Measurements from ENCODE around the gene SMPX.

The SMPX gene

DNA sequence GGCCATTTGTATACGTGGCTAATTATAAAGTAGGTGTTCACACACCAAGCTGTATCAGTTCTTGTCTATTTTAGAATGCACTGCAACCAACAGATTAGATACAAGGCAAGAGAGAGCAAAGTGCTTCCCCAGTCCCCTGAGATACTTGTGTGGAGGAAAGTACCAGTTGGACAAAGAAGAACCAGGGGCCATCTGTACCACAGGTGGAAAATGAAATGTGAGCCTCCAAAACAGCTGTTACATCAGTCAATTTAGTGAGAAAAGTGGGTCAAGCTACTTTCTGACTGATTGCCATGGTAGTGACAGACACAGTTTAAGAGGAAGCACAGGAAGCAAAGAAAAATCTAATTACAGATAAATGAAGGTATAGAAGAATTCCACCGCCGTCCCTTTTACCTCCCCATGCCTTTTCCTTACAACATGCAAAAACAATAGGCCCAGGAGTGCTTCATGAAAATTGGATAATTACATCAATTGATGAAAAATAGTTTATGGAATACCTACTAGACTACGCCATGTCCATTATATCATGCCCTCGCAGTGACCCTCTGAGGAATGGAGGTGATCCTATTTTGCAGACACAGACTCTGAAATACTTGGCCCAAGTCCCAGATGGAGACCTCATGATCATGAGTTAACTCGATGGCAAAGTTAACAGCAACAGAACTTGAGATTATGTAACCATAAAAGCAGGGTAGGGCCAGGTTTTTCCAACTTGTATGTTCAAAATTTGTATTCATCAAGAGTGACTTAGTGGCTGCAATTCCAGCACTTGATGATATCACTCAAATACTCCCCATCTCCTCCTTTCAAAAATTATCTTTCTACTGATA is 15.8 kb downstream of the SMPX start:
- no peak for DNase-seq

DNA sequence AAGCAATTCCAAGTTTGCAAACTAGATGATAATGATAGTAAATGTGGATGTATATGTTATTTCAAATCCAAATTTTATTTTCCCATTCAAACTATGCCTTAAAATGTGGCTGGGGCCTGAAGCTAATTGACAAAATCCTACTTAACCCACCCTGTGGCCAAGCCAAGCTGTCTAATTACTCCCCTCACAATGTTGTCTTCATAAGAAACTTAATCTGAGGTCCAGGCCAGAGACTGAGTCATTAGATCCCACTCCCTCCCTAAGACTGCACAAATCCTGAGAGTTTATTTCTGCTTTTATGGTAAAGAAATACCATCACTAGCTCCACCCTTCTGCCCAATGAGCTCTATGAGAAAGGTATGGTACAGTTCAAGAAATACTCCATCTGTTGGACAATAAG is 16.6 kb downstream of the SMPX start:
- no peak for DNase-seq

DNA sequence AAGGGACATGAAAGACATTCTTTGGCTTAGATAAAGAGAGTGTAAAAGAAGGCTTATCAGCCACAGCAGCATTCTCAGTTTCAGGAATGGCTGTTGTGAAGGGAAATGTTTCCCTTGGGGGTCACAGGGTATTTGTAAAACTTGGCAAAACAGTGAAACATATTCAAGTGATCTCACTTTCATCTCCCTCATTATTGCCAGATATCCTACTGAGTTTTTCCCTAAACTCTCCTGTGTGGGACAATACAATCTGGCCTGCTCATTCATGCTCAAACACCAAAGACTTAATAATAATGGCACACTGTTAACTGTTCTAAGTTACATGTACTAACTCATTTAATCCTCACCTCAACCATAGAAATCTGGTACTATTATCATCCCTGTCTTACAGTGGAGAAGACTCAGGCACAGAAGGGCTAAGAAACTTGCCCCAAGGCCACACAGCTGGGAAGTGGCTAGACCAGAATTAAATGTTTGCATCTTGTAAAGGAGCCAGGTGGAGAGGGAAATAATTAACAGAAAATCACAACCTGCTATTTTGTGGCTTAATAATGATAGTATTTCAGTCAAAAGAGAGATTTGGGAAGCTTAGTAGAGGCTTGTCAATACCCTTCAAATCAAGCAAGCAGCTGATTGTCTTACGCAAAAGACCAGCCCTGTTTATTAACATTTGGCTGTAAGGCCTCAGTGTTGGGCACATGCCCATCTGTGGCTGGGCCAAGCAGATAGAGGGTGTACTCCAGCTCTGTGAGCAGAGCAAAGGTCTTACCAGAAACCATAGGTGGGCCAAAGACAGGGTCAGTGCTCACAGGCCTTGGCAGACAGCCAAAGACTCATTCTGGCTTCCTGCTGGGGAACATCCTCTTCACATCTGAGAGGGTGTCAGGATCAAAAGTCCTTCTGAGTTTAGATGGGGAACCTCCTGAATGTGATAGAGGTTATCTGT is 17.3 kb downstream of the SMPX start:
- DNase-seq: no peak

DNA sequence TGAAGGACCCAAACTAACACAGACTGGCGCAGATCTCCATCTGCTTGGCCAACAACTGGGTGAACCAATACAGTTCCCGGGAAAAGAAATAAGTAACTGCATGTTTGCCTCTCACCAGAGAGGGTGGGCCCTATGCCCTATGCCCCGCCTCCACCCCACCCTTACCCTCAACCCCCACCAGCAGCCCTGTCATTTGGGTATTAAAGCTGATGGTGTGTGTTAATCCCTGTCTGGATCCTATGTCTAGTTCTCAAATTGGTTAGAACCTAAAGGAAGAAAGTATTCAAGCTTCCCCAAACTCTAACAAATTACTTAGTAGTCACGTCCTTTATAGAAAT is 19.0 kb downstream of the SMPX start:
- DNase-seq: no peak

DNA sequence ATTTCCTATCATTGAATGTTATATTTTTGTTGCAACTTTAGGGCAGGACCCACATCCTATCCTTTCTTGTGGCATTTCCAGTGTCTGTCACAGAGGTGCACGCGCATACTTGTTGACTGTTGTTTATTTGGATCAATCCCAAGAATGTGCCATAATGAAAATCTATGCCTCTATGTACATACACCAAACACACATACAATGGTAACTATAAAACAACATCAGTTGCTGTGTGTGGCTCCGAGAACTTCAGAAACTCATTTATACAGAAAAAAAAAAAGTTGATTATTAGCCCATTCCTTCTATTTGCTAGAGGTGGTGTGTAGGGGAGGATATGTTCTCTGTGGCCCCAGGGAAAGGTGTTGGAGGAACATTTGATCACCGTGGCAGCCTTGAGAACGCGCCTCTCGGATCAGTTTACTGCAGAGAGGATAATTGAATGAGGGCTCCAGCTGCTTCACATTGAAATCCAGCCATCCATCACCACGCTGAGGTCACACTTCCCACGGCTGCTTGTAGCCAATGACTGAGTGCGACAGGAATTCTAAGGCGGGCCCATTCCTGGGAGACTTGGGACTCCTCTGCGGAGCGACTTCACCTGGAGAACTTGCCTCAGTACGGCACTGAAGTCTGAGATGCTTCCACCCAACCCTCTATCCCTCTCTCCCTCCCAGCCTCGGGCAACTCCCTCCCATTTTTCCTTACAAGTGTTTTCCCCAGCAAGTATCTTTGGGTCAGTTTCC is 19.5 kb downstream of the SMPX start:
- DNase-seq: peak; percentile 62

DNA sequence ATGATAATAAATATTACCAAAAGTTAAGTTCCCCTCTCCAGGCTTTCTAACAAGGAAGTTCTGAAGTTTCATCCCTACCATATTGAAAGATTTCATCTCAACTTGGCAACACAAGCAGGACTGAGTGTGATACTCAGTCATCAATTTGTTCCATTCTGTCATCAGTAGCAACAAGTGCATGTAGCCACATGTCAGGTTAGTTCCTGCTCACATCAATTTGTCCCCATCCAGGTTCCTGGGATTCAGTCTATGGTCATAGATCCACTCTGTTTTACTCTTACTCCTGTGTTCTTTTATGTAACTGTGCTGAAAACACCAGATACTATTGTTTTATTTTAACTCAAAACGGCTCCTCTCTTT is 22.2 kb downstream of the SMPX start:
- no peak for DNase-seq

DNA sequence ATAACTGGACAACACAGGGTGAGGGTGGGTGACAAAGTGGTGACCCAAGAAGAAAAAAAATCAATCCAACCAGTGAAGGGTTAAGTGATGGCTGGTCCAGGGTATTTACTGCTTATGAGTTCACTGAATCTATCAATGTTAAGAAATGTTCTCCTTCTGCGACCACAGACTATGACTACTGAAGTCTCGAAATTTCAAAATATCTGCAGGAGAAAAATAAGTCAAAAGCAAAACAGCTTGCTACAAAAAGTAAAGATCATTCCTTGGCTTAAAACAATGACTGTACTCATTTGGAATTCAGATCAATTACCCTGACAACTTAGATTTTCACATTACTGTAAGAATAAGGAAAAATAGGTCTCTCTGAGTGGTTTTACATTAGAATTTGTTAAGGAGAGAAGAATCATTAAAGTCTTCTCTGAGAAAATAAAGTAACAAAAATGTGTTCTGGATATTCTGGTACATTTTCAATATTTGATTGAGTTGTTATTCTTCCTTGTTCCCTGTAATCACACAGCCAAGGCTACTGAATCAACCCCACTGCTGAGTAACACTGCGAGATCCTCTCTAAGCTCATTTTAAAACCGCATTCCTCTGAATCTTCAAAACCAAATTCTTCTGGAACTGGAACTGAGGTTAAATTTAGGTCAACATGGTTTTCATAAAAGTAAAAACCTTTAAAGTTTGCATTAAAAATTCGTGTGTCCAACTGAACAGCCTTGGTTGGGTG is 22.7 kb downstream of the SMPX start:
- DNase-seq: no peak

DNA sequence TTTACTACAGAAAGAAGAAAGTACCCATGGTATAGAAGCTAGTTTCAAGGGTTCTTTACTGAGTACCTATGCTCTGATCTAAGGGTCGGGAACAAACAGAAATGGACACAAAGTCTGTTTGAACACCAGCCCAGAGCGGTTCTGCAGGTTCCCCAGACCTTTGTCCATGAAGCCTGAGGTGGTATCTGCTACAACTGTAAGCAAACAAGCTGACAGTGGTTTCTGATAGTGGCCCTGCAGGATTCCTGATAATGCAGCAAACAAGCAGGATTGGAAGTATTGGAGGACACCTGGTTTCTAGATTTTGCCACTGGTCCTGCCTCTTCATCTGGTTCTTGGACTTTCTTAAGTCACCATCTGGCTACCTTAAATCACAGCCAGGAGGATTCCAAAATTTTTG is 23.7 kb downstream of the SMPX start:
- DNase-seq: no peak

DNA sequence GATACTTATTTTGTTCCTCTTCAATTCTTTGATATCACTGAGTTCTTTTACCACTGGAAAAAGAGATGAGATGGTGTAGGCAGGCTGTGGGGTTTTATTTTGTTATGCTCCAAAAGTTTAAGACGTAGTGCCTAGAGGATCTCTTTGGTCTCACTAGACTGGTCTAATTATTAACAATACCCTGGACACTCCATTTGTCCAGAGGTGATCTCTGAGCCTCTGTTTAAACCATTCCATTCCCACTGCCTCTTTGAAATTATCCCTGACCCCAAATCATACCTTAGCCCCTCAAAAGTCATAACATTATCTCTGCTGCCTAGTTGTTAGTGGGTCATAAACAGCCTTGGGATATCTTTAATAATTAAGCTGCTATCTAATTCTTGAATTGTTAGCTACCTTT is 24.2 kb downstream of the SMPX start:
- DNase-seq: no peak

DNA sequence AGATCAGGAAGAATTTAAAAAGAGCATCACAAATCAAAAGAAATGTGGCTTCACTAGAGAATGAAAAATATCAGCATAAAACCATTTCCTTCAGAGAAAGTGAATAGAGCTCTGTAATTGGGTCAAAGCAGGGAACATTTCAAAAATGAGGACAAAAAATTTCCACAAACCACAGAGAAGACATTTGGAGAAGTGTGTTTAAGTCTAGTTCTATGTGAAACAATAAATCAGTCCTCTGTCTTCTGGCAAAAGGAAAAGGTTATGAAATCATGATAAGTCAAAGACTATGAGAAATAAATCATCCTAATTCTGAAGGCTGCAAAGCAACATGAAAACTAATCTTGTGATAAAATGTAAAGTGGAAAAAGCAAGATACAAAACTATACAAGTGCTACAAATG is 27.9 kb downstream of the SMPX start:
- DNase-seq: no peak

DNA sequence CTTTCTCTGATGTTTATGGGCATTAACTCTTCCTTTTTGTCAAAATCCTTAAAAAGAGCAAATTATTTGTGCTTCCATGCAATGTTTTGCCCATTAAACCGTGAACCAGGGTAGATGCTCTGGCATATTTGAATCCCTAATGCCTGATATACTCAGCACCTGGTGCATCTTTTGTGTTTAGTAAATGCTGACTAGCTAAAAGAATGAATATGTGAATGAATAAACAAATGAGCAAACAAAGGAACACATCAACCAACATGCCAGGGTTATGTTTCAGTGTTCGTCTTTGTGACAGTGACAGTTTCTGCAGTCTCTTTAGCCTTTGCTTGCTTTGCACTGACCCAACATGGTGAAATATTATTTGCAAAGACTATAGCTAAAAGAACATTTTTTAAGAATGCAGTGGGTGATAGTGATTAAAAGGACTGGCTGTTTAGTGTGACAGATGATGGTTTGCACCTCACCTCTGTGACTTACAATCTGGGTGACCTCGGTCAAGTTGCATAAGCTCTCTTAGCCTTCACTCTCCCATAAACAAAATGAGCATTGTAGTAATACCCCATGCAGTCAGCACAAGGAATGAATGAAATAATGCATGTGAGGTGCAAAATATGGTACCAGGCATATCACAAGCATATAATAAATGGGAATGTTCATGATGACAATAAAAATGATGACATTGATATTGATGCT is 29.5 kb downstream of the SMPX start:
- no peak for DNase-seq

DNA sequence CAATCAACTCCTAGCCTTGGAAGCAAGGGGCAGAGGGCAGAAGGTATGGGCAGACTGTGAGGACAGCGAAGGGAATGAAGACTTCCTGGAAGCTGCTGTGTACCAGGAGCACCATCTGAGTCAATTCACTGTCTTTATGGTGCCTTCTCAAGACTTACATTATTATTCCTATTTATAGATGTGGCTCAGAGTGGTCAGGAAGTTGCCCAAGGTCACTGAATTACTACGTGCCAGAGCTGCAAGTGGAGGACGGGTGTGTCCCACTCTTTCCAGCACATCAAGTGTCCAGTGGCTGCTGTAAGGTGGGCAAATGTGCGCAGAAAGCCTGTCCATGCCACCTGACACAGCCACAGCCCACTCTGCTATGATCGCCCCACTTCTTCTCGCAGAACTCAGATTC is 32.0 kb downstream of the SMPX start:
- DNase-seq: no peak

DNA sequence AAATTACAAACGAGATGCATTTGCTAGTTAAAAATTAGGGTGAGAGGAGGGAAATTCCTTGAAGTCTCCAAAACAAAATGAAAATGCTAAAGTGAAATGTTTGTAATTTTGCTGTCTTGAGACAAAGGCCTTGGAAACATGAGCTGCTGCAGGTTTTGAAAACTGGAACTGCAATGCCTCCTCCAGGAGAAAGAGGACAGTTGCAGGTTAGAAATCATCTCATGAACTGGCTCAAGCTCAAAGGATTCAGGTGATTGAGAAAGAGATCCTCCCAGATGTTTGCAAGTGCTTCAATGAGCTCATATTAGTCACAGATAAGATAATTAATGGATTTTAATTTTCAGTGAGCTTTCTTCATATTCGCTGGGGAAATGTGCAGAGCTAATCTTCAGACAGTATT is 32.4 kb downstream of the SMPX start:
- DNase-seq: no peak

DNA sequence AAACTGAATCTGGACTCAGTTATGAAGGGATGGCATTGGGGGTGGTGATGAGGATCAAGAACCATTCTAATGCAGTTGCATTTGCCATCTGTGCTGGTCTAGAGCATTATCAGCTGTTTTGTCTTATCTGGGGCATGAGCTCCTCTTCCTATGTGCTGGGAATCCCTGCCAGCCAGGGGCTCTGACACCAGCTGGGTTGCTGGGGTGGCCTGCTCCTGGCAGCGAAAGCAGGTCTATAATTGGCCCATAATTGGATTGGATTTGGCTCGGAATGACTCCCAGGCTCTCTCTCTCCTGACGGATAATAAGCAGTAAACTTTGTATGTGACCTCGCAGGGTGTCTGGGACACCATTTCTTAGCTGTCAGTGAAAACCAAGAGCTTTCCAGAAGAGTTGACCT is 34.1 kb downstream of the SMPX start:
- DNase-seq: no peak

DNA sequence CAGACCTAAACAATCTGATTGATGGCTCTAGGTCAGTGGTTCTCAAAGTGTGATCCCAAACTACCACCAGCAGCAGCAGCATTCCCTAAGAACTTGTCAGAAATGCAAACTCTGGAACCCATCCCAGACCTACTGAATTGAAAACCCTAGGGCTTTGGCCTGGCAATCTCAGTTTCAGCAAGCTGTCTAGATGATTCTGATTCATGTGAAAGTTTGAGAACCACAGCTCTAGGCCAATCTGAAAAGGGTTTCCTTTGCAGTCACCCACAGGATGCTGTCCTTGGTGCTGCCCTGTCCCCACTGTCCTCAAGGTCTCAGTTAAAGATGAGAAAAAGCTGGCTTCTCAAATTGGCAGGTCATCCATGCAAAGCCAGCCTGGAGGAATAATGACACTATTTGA is 34.8 kb downstream of the SMPX start:
- no peak for DNase-seq

DNA sequence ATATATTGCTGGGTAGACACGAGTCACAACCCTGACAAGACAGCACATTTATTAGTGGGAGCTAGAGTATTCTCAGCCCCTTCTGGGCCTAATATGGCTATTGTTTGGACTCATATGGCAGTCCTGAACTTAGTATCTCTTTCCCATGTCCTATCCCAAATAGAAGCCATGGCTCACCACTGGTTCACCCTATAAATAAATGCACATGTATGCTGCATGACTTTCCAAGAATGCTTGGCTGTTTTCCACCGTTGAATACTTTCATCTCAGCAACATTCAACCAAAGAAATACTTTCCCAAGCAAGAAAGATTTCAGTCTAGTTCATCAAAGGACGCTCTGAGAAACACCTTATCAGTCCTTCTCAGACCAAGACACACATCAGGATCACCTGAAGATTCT is 36.7 kb downstream of the SMPX start:
- DNase-seq: no peak

DNA sequence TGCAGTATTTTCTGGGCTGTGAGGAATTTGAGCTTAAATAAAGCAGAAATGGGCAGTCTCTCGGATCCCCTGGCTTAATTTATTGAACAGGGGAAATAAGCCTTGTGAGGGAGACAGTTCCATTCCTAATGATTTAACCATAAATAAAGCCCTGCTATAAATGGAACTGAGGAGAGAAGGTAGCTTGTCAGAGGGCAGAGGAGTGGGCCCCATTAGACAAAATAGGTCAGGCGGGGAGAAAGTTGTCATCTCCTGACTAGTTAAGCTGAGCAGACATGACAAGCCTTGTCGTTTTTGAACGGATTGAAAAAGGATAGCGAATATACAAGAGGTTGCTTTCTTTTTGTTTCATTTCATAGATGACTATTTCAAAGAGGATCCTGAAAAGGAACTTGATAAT is 39.3 kb downstream of the SMPX start:
- DNase-seq: no peak

DNA sequence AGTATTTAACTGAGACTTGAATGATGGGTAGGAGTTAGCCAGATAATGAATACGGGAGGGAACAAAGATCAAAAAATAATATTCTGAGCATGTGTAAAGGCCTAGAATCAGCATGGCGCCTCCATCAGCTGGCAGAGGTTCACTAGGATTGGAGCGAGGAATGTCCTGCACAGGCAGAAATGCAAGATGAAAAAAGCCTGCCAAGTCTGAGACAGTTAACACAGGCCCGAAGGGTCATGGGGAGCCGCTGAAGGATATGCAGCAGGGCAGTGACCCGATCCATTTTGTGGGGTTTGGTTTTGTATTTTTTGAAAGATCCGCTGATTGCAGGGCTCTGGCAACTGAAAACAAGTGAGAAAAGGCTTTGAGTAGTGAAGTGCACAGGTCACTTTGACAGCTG is 40.1 kb downstream of the SMPX start:
- no peak for DNase-seq

DNA sequence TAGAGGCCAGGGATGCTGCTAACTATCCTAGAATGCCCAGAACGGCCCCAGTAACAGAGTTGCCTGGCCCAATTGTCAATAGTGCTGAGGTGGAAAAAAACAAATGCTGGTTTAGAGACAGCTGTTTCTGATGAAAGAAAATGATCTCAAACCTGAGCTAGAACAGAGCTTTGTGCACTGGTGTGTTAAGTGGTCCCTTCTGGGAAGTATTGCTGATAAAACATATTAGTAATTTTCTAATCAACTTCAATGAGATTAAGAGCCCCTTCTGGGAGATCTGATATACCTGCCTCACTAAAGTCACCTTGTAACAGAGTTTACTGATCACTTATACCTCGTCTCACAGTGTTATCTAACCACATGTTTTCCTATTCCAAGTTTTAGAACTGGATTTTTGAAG is 42.1 kb downstream of the SMPX start:
- DNase-seq: no peak

DNA sequence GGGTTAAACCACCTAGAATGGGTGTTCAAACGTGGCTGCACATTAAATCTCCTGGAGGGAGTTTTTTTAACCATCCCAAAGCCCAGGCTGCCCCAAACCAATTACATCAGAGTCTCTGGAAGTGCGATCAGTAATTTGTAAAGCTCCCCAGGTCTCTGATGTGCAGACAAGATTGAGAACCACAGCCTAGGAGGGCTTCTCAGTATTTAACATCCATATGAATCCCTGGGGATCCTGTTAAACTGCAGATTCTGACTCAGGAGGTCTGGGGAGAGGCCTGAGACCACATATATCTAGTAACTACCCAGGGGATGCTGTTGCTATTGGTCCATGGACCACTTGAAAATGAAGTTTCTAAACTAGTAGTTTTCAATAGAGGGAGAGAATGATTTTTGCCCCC is 42.6 kb downstream of the SMPX start:
- no peak for DNase-seq

DNA sequence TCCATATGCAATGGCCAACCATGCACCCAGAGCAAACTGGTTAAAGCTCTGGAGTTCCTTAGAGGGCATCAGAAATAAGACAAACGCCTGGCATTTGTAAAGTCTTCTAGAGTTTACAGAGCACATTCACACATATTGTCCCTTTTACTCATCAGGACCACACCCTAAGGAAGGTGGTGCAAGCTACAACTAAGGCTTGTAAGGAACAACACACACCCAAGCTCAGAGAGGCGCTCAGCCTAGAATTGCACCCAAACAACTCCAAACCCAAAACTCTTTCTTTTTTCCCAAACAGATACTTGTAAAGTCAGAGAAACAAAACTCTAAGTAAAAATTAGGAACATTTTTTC is 46.1 kb downstream of the SMPX start:
- no peak for DNase-seq

DNA sequence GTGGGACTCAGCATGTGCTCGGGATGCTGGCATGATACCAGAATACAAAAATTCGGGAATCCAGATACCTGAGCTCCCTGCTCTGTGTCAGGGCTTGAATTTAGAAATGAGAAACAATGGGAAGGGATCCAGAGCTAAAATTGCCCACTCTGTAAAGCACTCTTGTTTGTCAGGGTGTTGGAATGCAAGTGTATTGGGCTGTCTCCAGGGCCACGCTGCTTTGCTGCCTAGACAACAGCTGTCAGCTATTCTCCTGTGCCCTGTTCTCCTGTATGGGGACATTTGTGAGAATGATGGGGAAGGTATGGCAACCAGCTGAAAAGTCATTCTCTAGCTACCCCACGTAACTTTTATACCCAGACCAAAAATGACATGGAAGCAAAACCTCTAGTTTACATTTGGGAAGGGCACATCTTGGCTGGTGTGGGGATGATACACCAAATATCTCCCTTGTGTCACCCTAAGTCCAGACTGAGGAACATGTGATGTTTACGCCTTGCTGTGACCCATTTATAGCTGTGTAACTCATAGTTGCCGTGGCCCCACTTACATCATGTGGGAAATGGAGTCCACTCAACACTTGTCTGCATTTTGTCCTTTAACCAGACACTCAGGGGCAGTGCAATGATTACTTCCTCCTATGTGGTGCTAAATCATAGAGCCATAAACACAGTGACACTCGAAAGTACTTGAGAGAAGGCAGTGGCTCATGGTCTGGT is 46.6 kb downstream of the SMPX start:
- no peak for DNase-seq
